Activated B cell treated with CpG ODN at 0.5 μM for 24 hours (primary cell): ENCODE data around the gene TUBA4B. TPM values are rescaled to one million over a fixed set of nuclear protein-coding genes. Genes with fewer than 3 reads are reported as not detected.

Source experiments
- ATAC-seq: fragments of 200-7000 bp; cut with Tn5 transposase; one replicate; pipeline ENCODE4 v1.10.0; 2021; ENCODE audit warnings: low read depth, mild to moderate bottlenecking, moderate library complexity
- CTCF ChIA-PET: fragments of 350-600 bp; sonication (Branson Sonifier 250); formaldehyde crosslinking; loops from one replicate; lab custom pipeline; 2021; ENCODE audit warnings: antibody characterized with exemption; lab: Charles Lee
- POLR2A ChIA-PET: fragments of 350-600 bp; sonication (Branson Sonifier 250); formaldehyde crosslinking; loops from one replicate; lab custom pipeline; 2021; ENCODE audit warnings: antibody characterized with exemption; lab: Charles Lee
- DNase-seq: peaks from one replicate; pipeline ENCODE4 v3.0.0; 2022
- H3K27ac Mint-ChIP-seq: one replicate; pipeline ENCODE4 v1.8.0; 2020; ENCODE audit warnings: mixed read lengths
- H3K27me3 Mint-ChIP-seq: one replicate; pipeline ENCODE4 v1.8.0; 2021; ENCODE audit warnings: mixed read lengths
- H3K36me3 Mint-ChIP-seq: one replicate; pipeline ENCODE4 v1.8.0; 2021; ENCODE audit warnings: low read depth, mixed read lengths
- H3K4me1 Mint-ChIP-seq: one replicate; pipeline ENCODE4 v1.8.0; 2021; ENCODE audit warnings: mixed read lengths
- H3K4me3 Mint-ChIP-seq: one replicate; pipeline ENCODE4 v1.8.0; 2020; ENCODE audit warnings: mild to moderate bottlenecking, mixed read lengths
- H3K9me3 Mint-ChIP-seq: one replicate; pipeline ENCODE4 v1.8.0; 2020; ENCODE audit warnings: mixed read lengths
- CTCF ChIP-seq: fragments of 200-600 bp; IDR thresholded peaks from one replicate; pipeline ENCODE4 v1.8.0; 2022; ENCODE audit warnings: antibody characterized with exemption, mild to moderate bottlenecking
- intact Hi-C: fragments of 100-400 bp; cut with micrococcal nuclease; formaldehyde crosslinking; loops from one replicate; pipeline ENCODE4 v1.15.1; 2024
- total RNA-seq: library from RNA; stranded (reverse); gene quantifications from 2 replicates; pipeline ENCODE4 v1.2.3, GENCODE V29; 2022

TUBA4B gene
- total RNA-seq, 1 donor from 2014 or later: not detected

GRCh38 chr2:219294356-219295351 is 41.6 kb downstream of the TUBA4B start:
- POLR2A ChIA-PET: interaction anchor here (0.5 to 10.1 kb wide), 20 partner anchors 9 to 399 kb away, joined by 3 to 138 read pairs (median 8); partner anchors contain the start of genes ABCB6, ANKZF1, ATG9A and CNPPD1
- H3K4me3 Mint-ChIP-seq: peak overlapping the region; percentile 78
- peak; percentile 95 for ATAC-seq

GRCh38 chr2:219296142-219296541 is 43.1 kb downstream of the TUBA4B start:
- POLR2A ChIA-PET: interaction anchor here (1.7 to 10.1 kb wide), 7 partner anchors 17 to 125 kb away, joined by 3 to 138 read pairs (median 26); partner anchors contain the start of genes CNPPD1, DNAJB2, GLB1L and STK16
- DNase-seq: no peak

More at GRCh38 chr2:219294356-219295351, 41.6 kb downstream of the TUBA4B start:
- peak; percentile 91 for DNase-seq
- H3K27me3 Mint-ChIP-seq: peaks cover 6% of the 10 kb centered on the region
- peak overlapping the region; percentile 65 for H3K27ac Mint-ChIP-seq
- CTCF ChIA-PET: interaction anchor here (0.6 to 6.2 kb wide), 36 partner anchors 9 to 424 kb away, joined by 3 to 155 read pairs (median 5); partner anchors contain the start of genes ABCB6, ANKZF1, ATG9A and CNPPD1
- H3K9me3 Mint-ChIP-seq: no peaks in the 10 kb centered on the region
- TF ChIP-seq CTCF: peak; percentile 64
- intact Hi-C loops: loop anchor here (1.0 to 5.0 kb wide), 9 partner anchors 15 to 442 kb away; partner anchors contain the start of genes ABCB6, ANKZF1, ATG9A and DNAJB2
- H3K4me1 Mint-ChIP-seq: peaks cover 24% of the 10 kb centered on the region
- no peaks in the 10 kb centered on the region for H3K36me3 Mint-ChIP-seq

GRCh38 chr2:219296631-219297391 is 43.8 kb downstream of the TUBA4B start:
- ChIA-PET CTCF (interaction anchor here (0.9 to 6.2 kb wide), 6 partner anchors 16 to 138 kb away, joined by 3 to 155 read pairs (median 5); partner anchors contain the start of genes ANKZF1, ATG9A, DNAJB2 and NHEJ1), POLR2A (interaction anchor here (1.9 to 10.1 kb wide), 3 partner anchors 17 to 126 kb away, joined by 10 to 138 read pairs (median 36); partner anchors contain the start of genes CNPPD1 and DNAJB2)
- H3K27ac Mint-ChIP-seq: no peak overlapping the region

More at GRCh38 chr2:219296142-219296541, 43.1 kb downstream of the TUBA4B start:
- CTCF ChIA-PET: interaction anchor here (1.3 to 6.2 kb wide), 9 partner anchors 15 to 138 kb away, joined by 3 to 155 read pairs (median 30); partner anchors contain the start of genes ABCB6, CNPPD1, DNAJB2 and GLB1L
- ATAC-seq: no peak
- Mint-ChIP-seq H3K27ac (no peak overlapping the region), H3K27me3 (peaks cover 11% of the 10 kb centered on the region), H3K9me3 (no peaks in the 10 kb centered on the region), H3K36me3 (no peaks in the 10 kb centered on the region), H3K4me1 (peaks cover 24% of the 10 kb centered on the region), H3K4me3 (no peak overlapping the region)
- no peak for TF ChIP-seq CTCF
- intact Hi-C loops: loop anchor here (5.0 kb wide), 1 partner anchor 444 kb away; no protein-coding TSS in a partner anchor

More at GRCh38 chr2:219296631-219297391, 43.8 kb downstream of the TUBA4B start:
- DNase-seq: no peak
- Mint-ChIP-seq H3K4me3 (no peak overlapping the region), H3K27me3 (peaks cover 17% of the 10 kb centered on the region), H3K36me3 (no peaks in the 10 kb centered on the region), H3K4me1 (peaks cover 24% of the 10 kb centered on the region), H3K9me3 (no peaks in the 10 kb centered on the region)
- intact Hi-C loops: loop anchor here (5.0 kb wide), 1 partner anchor 445 kb away; no protein-coding TSS in a partner anchor
- ATAC-seq: no peak
- no peak for TF ChIP-seq CTCF
